Activated CD4-positive, alpha-beta T cell treated with anti-CD3 and anti-CD28 coated beads for 36 hours (primary cell): ENCODE measurements around the gene PSMA6. TPM values are rescaled to one million over a fixed set of nuclear protein-coding genes. Genes with fewer than 3 reads are reported as not detected.
"Not testable (repeated sequence)": the region's sequence is repeated elsewhere in the genome, so short reads cannot be mapped to it uniquely, and the experiment has no call there.

Experiments used
- ATAC-seq: fragments of 200-7000 bp; cut with Tn5 transposase; one replicate; pipeline ENCODE4 v1.10.0; 2021; ENCODE audit warnings: mild to moderate bottlenecking, moderate library complexity
- CTCF ChIA-PET: fragments of 350-600 bp; sonication (Branson Sonifier 250); formaldehyde crosslinking; loops from one replicate; lab custom pipeline; 2021; ENCODE audit warnings: antibody characterized with exemption; lab: Charles Lee
- POLR2A ChIA-PET: fragments of 350-600 bp; sonication (Branson Sonifier 250); formaldehyde crosslinking; loops from one replicate; lab custom pipeline; 2021; ENCODE audit warnings: antibody characterized with exemption, inconsistent platforms; lab: Charles Lee
- DNase-seq: peaks from one replicate; pipeline ENCODE4 v3.0.0-alpha.2; 2020
- H3K27ac Mint-ChIP-seq: one replicate; pipeline ENCODE4 v1.8.0; 2021; ENCODE audit warnings: mixed read lengths
- H3K27me3 Mint-ChIP-seq: one replicate; pipeline ENCODE4 v1.8.0; 2021; ENCODE audit warnings: mixed read lengths
- H3K36me3 Mint-ChIP-seq: one replicate; pipeline ENCODE4 v1.8.0; 2021; ENCODE audit warnings: low read depth, mixed read lengths
- H3K4me1 Mint-ChIP-seq: one replicate; pipeline ENCODE4 v1.8.0; 2021; ENCODE audit warnings: mixed read lengths
- H3K4me3 Mint-ChIP-seq: one replicate; pipeline ENCODE4 v1.8.0; 2021; ENCODE audit warnings: mild to moderate bottlenecking, moderate library complexity, mixed read lengths
- H3K9me3 Mint-ChIP-seq: one replicate; pipeline ENCODE4 v1.8.0; 2021; ENCODE audit warnings: low read depth, mixed read lengths
- intact Hi-C, 2 experiments: fragments of 100-400 bp; cut with DNase I in 1 of 2; cut with micrococcal nuclease in 1 of 2; formaldehyde crosslinking; loops; one replicate each; pipeline versions ENCODE4 v1.14.2 to v1.15.1; 2022 to 2024; cut with DNase I, micrococcal nuclease
- total RNA-seq, 2 experiments: library from RNA; stranded (reverse); gene quantifications; one replicate each; pipeline ENCODE4 v1.2.3, GENCODE V29; 2021

Gene PSMA6
- total RNA-seq, 2 experiments from 2014 or later: 374 to 425 TPM

- CTCF ChIA-PET: interaction anchor here (3.5 kb wide), 1 partner anchor 70 kb away, joined by 24 read pairs; the partner anchor contains the start of gene NFKBIA
- ATAC-seq (no peak), DNase-seq (no peak)
- peaks cover 32% of the 10 kb centered on the region for H3K4me1 Mint-ChIP-seq
- no peaks in the 10 kb centered on the region for H3K27me3 Mint-ChIP-seq
- H3K27ac Mint-ChIP-seq: no peak overlapping the region
- POLR2A ChIA-PET: no interaction called here
- no peaks in the 10 kb centered on the region for H3K36me3 Mint-ChIP-seq
- no peak overlapping the region for H3K4me3 Mint-ChIP-seq
- intact Hi-C loops: no loop called here
- H3K9me3 Mint-ChIP-seq: no peaks in the 10 kb centered on the region
Observed at GRCh38 chr14:35335388-35336092, 43.4 kb downstream of the PSMA6 start.

GRCh38 chr14:35336171-35336493, 44.0 kb downstream of the PSMA6 start:
- H3K27ac Mint-ChIP-seq, DNase-seq, CTCF ChIA-PET, H3K27me3 Mint-ChIP-seq, intact Hi-C loops, ATAC-seq, H3K9me3 Mint-ChIP-seq, POLR2A ChIA-PET, H3K4me3 Mint-ChIP-seq, H3K36me3 Mint-ChIP-seq: not testable (repeated sequence)
- peaks cover 32% of the 10 kb centered on the region for H3K4me1 Mint-ChIP-seq

GRCh38 chr14:35336494-35337268, 44.5 kb downstream of the PSMA6 start:
- no peak for DNase-seq
- Mint-ChIP-seq H3K27ac (no peak overlapping the region), H3K9me3 (no peaks in the 10 kb centered on the region), H3K4me1 (peaks cover 32% of the 10 kb centered on the region), H3K36me3 (no peaks in the 10 kb centered on the region), H3K27me3 (no peaks in the 10 kb centered on the region), H3K4me3 (no peak overlapping the region)
- no peak for ATAC-seq
- ChIA-PET CTCF (no interaction called here), POLR2A (no interaction called here)
- intact Hi-C loops: no loop called here

GRCh38 chr14:35337269-35338255, 45.4 kb downstream of the PSMA6 start:
- Mint-ChIP-seq H3K27me3 (no peaks in the 10 kb centered on the region), H3K36me3 (no peaks in the 10 kb centered on the region), H3K9me3 (no peaks in the 10 kb centered on the region), H3K4me3 (no peak overlapping the region), H3K27ac (no peak overlapping the region), H3K4me1 (peaks cover 23% of the 10 kb centered on the region)
- intact Hi-C loops: no loop called here
- ChIA-PET CTCF (interaction anchor here (0.6 kb wide), 1 partner anchor 152 kb away, joined by 3 read pairs; no protein-coding TSS in a partner anchor), POLR2A (no interaction called here)
- no peak for DNase-seq
- ATAC-seq: no peak

GRCh38 chr14:35338731-35339405, 46.7 kb downstream of the PSMA6 start:
- Mint-ChIP-seq H3K4me3 (no peak overlapping the region), H3K9me3 (no peaks in the 10 kb centered on the region), H3K27me3 (no peaks in the 10 kb centered on the region), H3K36me3 (no peaks in the 10 kb centered on the region), H3K4me1 (peaks cover 10% of the 10 kb centered on the region), H3K27ac (no peak overlapping the region)
- DNase-seq (no peak), ATAC-seq (no peak)
- POLR2A ChIA-PET: interaction anchor here (0.6 to 1.7 kb wide), 3 partner anchors 23 to 78 kb away, joined by 3 to 5 read pairs (median 4); no protein-coding TSS in a partner anchor
- CTCF ChIA-PET: interaction anchor here (0.6 to 1.4 kb wide), 4 partner anchors 13 to 151 kb away, joined by 3 to 6 read pairs (median 4); no protein-coding TSS in a partner anchor
- intact Hi-C loops: no loop called here

GRCh38 chr14:35339761-35340406, 47.7 kb downstream of the PSMA6 start:
- DNase-seq: no peak

GRCh38 chr14:35340616-35341453, 48.7 kb downstream of the PSMA6 start:
- CTCF ChIA-PET: interaction anchor here (0.5 to 1.4 kb wide), 4 partner anchors 28 to 86 kb away, joined by 3 to 4 read pairs (median 3); no protein-coding TSS in a partner anchor
- intact Hi-C loops: no loop called here
- POLR2A ChIA-PET: interaction anchor here (0.6 to 1.7 kb wide), 2 partner anchors 24 to 226 kb away, joined by 3 to 5 read pairs; no protein-coding TSS in a partner anchor
- no peaks in the 10 kb centered on the region for H3K9me3 Mint-ChIP-seq
- no peaks in the 10 kb centered on the region for H3K36me3 Mint-ChIP-seq
- no peak overlapping the region for H3K27ac Mint-ChIP-seq
- ATAC-seq (no peak), DNase-seq (no peak)
- H3K4me3 Mint-ChIP-seq: no peak overlapping the region
- H3K4me1 Mint-ChIP-seq: peaks cover 6% of the 10 kb centered on the region
- H3K27me3 Mint-ChIP-seq: no peaks in the 10 kb centered on the region

More at GRCh38 chr14:35339761-35340406, 47.7 kb downstream of the PSMA6 start:
- Mint-ChIP-seq H3K27me3 (no peaks in the 10 kb centered on the region), H3K27ac (no peak overlapping the region), H3K9me3 (no peaks in the 10 kb centered on the region), H3K4me3 (no peak overlapping the region), H3K36me3 (no peaks in the 10 kb centered on the region), H3K4me1 (peaks cover 6% of the 10 kb centered on the region)
- POLR2A ChIA-PET: interaction anchor here (0.6 to 1.7 kb wide), 4 partner anchors 24 to 98 kb away, joined by 3 to 5 read pairs (median 4); no protein-coding TSS in a partner anchor
- ATAC-seq: peak; percentile 27
- CTCF ChIA-PET: interaction anchor here (0.5 to 1.4 kb wide), 6 partner anchors 27 to 121 kb away, joined by 3 to 4 read pairs (median 3); no protein-coding TSS in a partner anchor
- intact Hi-C loops: no loop called here

- no peak overlapping the region for H3K4me3 Mint-ChIP-seq
- intact Hi-C loops: no loop called here
- ATAC-seq (peak; percentile 54), DNase-seq (no peak)
- no peaks in the 10 kb centered on the region for H3K27me3 Mint-ChIP-seq
- no peaks in the 10 kb centered on the region for H3K9me3 Mint-ChIP-seq
- H3K4me1 Mint-ChIP-seq: peaks cover 6% of the 10 kb centered on the region
- POLR2A ChIA-PET: interaction anchor here (0.6 kb wide), 1 partner anchor 227 kb away, joined by 3 read pairs; no protein-coding TSS in a partner anchor
- CTCF ChIA-PET: interaction anchor here (0.6 kb wide), 1 partner anchor 63 kb away, joined by 3 read pairs; no protein-coding TSS in a partner anchor
- no peaks in the 10 kb centered on the region for H3K36me3 Mint-ChIP-seq
- H3K27ac Mint-ChIP-seq: no peak overlapping the region
Observed at GRCh38 chr14:35341454-35341750, 49.2 kb downstream of the PSMA6 start.

GRCh38 chr14:35341751-35342488, 49.7 kb downstream of the PSMA6 start:
- CTCF ChIA-PET: interaction anchor here (0.6 kb wide), 1 partner anchor 64 kb away, joined by 3 read pairs; no protein-coding TSS in a partner anchor
- POLR2A ChIA-PET: interaction anchor here (0.6 kb wide), 1 partner anchor 227 kb away, joined by 3 read pairs; no protein-coding TSS in a partner anchor

More at GRCh38 chr14:35341751-35342488, 49.7 kb downstream of the PSMA6 start:
- H3K27ac Mint-ChIP-seq: no peak overlapping the region
- peaks cover 6% of the 10 kb centered on the region for H3K4me1 Mint-ChIP-seq
- no peaks in the 10 kb centered on the region for H3K9me3 Mint-ChIP-seq
- DNase-seq: peak; percentile 41
- no peak overlapping the region for H3K4me3 Mint-ChIP-seq
- intact Hi-C loops: no loop called here
- no peaks in the 10 kb centered on the region for H3K36me3 Mint-ChIP-seq
- H3K27me3 Mint-ChIP-seq: no peaks in the 10 kb centered on the region
- ATAC-seq: no peak
